ENCODE data around the gene C17orf107. TPM values are rescaled to one million over a fixed set of nuclear protein-coding genes. Genes with fewer than 3 reads are reported as not detected.

Gene C17orf107
- total and polyA plus RNA-seq, 12 donors, result 0.42 to 4.2 (median 1.1) TPM

- Histone ChIP-seq H3K4me1 (replicated peaks in 1 of 2) (peaks cover 0 to under 1% of the 10 kb centered on the region in 2 donors), H3K9me3 (replicated peaks in 1 of 3) (no peaks in the 10 kb centered on the region), H3K36me3 (replicated peaks in 1 of 2) (no peaks in the 10 kb centered on the region), H3K27me3 (no peaks in the 10 kb centered on the region), H3K4me3 (no peak overlapping the region), H3K27ac (no peak overlapping the region)
- intact Hi-C loops (cut with DNase I), result no loop called here
- WGBS, 4 donors, result 91 to 96% (median 94%) methylated on average over 18 of the region's 18 CpGs
- DNase-seq, result no peak
- TF ChIP-seq POLR2A (IDR thresholded peaks at IDR 0.05), result no peak
- no peak for TF ChIP-seq CTCF (IDR thresholded peaks at IDR 0.05)
Measured at GRCh38 chr17:4928881-4929280, 29.5 kb downstream of the C17orf107 start.

- intact Hi-C loops (cut with DNase I), result loop anchor here in 1 of 2 donors (10.0 kb wide), 1 partner anchor 53 kb away; the partner anchor contains the start of gene CAMTA2
- no peak for TF ChIP-seq CTCF (IDR thresholded peaks at IDR 0.05)
- no peak for TF ChIP-seq POLR2A (IDR thresholded peaks at IDR 0.05)
- peaks cover 0 to 7% of the 10 kb centered on the region in 2 donors for H3K4me1 ChIP-seq (replicated peaks in 1 of 2)
- no peak within 1 kb of the TSS for H3K27ac ChIP-seq
- no peaks in the 10 kb centered on the region for H3K9me3 ChIP-seq (replicated peaks in 1 of 3)
- no peaks in the 10 kb centered on the region for H3K27me3 ChIP-seq
- H3K4me3 ChIP-seq, result no peak within 1 kb of the TSS
- DNase-seq, result no peak
- WGBS, 4 donors, result 75 to 91% (median 83%) methylated on average over 14 of the region's 14 CpGs
- peaks cover 0 to under 1% of the 10 kb centered on the region in 2 donors for H3K36me3 ChIP-seq (replicated peaks in 1 of 2)
Measured at GRCh38 chr17:4931963-4932362, 32.6 kb downstream of the C17orf107 start, which contains the start of gene GP1BA. TSS of gene GP1BA (plus strand) at chr17:4932277. CDS start at chr17:4932605, 328 bp downstream.

- no peak overlapping the region for H3K4me3 ChIP-seq
- DNase-seq, result no peak
- no peak overlapping the region for H3K27ac ChIP-seq
- no peaks in the 10 kb centered on the region for H3K9me3 ChIP-seq (replicated peaks in 1 of 3)
- peaks cover 0 to 8% of the 10 kb centered on the region in 2 donors for H3K36me3 ChIP-seq (replicated peaks in 1 of 2)
- TF ChIP-seq POLR2A (IDR thresholded peaks at IDR 0.05) (no peak), CTCF (IDR thresholded peaks at IDR 0.05) (no peak)
- intact Hi-C loops (cut with DNase I), result loop anchor here in 1 of 2 donors (10.0 kb wide), 1 partner anchor 52 kb away; the partner anchor contains the start of gene CAMTA2
- no peaks in the 10 kb centered on the region for H3K27me3 ChIP-seq
- peaks cover 0 to 7% of the 10 kb centered on the region in 2 donors for H3K4me1 ChIP-seq (replicated peaks in 1 of 2)
- WGBS, 4 donors, result 85 to 100% (median 89%) methylated on average over 3 to 12 of the region's 12 CpGs
Measured at GRCh38 chr17:4932756-4933155, 33.4 kb downstream of the C17orf107 start.

- intact Hi-C loops (cut with DNase I), result loop anchor here in 1 of 2 donors (10.0 kb wide), 1 partner anchor 51 kb away; the partner anchor contains the start of gene CAMTA2
- no peaks in the 10 kb centered on the region for H3K27me3 ChIP-seq
- TF ChIP-seq POLR2A (IDR thresholded peaks at IDR 0.05) (no peak), CTCF (IDR thresholded peaks at IDR 0.05) (no peak)
- 76 to 87% (median 78%) methylated on average over 7 to 16 of the region's 16 CpGs for WGBS, 4 donors
- H3K36me3 ChIP-seq (replicated peaks in 1 of 2), result peaks cover 0 to 12% of the 10 kb centered on the region in 2 donors
- no peak for DNase-seq
- H3K9me3 ChIP-seq (replicated peaks in 1 of 3), result no peaks in the 10 kb centered on the region
- H3K4me1 ChIP-seq (replicated peaks in 1 of 2), result peaks cover under 1 to 14% of the 10 kb centered on the region in 2 donors
- no peak overlapping the region for H3K27ac ChIP-seq
- H3K4me3 ChIP-seq, result no peak overlapping the region
Measured at GRCh38 chr17:4933646-4934045, 34.3 kb downstream of the C17orf107 start.
